Esophagus squamous epithelium (tissue), 5 donors: ENCODE measurements around the gene CARD11. TPM values are rescaled to one million over a fixed set of nuclear protein-coding genes. Genes with fewer than 3 reads are reported as not detected.

Source experiments
- DNase-seq: peaks from one replicate; lab custom pipeline; 2025; lab: John Stamatoyannopoulos, UW
- H3K27ac ChIP-seq, 4 donors: fragments of 200-600 bp; sonication (generic); one replicate each; pipeline ENCODE4 v1.5.1; 2016 to 2019; ENCODE audit warnings: mild to moderate bottlenecking in 1 of 4
- H3K27me3 ChIP-seq, 4 donors: fragments of 200-600 bp; sonication (generic); 1 replicate in 3 of 4; 2 replicates in 1 of 4; pipeline versions ENCODE4 v1.5.1 to v1.6.0; 2017 to 2021; ENCODE audit warnings: antibody characterized with exemption in 1 of 4
- H3K36me3 ChIP-seq, 3 donors: fragments of 200-600 bp; sonication (generic); one replicate each; pipeline ENCODE4 v1.5.1; 2016 to 2019
- H3K4me1 ChIP-seq, 3 donors: fragments of 200-600 bp; sonication (generic); one replicate each; pipeline ENCODE4 v1.5.1; 2017 to 2019
- H3K4me3 ChIP-seq, 4 donors: fragments of 200-600 bp; sonication (generic); 1 replicate in 3 of 4; 2 replicates in 1 of 4; pipeline ENCODE4 v1.5.1; 2016 to 2019; ENCODE audit warnings: mild to moderate bottlenecking in 2 of 4, moderate library complexity in 1 of 4
- H3K9me3 ChIP-seq, 3 donors: fragments of 200-600 bp; sonication (generic); one replicate each; pipeline ENCODE4 v1.5.1; 2016 to 2019
- POLR2A ChIP-seq, 4 donors: fragments of 450-650 bp; IDR thresholded peaks; one replicate each; pipeline ENCODE4 v1.6.1; 2017; ENCODE audit warnings: antibody characterized with exemption in 4 of 4, mild to moderate bottlenecking in 4 of 4, moderate library complexity in 3 of 4
- WGBS, 2 donors: methylation state at CpG; one replicate each; pipeline ENCODE4 v1.1.5; 2018; 5-methylcytosine and 5-hydroxymethylcytosine counted together
- intact Hi-C: fragments of 100-400 bp; cut with DNase I; formaldehyde crosslinking; loops from one replicate; pipeline ENCODE4 v1.15.0; 2022
- total RNA-seq, 4 donors: library from RNA; depleted of rRNA; stranded (reverse); fragments of >200 nt; gene quantifications; one replicate each; pipeline ENCODE4 v1.1.0, GENCODE V29; 2016
- TF ChIP-seq, protein P1 (sequence below), 6 experiments: fragments of 450-650 bp in 4 of 6; fragments of 200-600 bp in 2 of 6; sonication (generic) in 2 of 6; IDR thresholded peaks; one replicate each; pipeline ENCODE4 v1.5.1; 2016 to 2019; ENCODE audit warnings: antibody characterized with exemption in 6 of 6, mild to moderate bottlenecking in 4 of 6, moderate library complexity in 4 of 6
- donor health status: DM: yes; HTN: yes; CAD: no.

CARD11 gene
- total RNA-seq, 4 donors from 2014 or later: 0.92 to 2.6 (median 1.6) TPM

DNA sequence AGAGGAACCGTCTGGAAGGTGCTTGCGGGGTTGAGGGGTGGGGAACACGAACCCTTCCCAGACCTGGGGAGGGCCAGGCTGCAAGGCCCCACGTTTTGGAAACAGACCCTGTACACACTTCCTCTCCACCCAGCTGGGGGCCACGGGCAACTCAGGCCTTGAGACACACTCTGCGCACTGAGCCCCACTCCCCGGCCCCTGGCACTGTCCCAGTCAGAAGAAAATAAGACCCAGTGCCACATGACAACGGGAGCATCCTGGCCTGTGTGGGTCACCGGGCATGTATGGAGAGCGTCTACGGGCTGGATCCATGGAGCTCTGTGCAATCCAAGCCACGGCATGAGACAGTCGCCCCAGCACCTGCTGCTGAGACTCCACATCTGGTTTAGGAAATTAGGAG lies 63.7 kb downstream of the CARD11 start:
- Histone ChIP-seq H3K9me3 (no peaks in the 10 kb centered on the region), H3K27me3 (peaks cover 0 to 53% (median 0%) of the 10 kb centered on the region in 4 donors), H3K4me1 (peaks cover 0 to 17% (median 3%) of the 10 kb centered on the region in 3 donors), H3K36me3 (no peaks in the 10 kb centered on the region), H3K27ac (no peak overlapping the region), H3K4me3 (no peak overlapping the region)
- DNase-seq: no peak
- no peak for TF ChIP-seq POLR2A (IDR thresholded peaks at IDR 0.05)
- TF ChIP-seq, protein P1, sequence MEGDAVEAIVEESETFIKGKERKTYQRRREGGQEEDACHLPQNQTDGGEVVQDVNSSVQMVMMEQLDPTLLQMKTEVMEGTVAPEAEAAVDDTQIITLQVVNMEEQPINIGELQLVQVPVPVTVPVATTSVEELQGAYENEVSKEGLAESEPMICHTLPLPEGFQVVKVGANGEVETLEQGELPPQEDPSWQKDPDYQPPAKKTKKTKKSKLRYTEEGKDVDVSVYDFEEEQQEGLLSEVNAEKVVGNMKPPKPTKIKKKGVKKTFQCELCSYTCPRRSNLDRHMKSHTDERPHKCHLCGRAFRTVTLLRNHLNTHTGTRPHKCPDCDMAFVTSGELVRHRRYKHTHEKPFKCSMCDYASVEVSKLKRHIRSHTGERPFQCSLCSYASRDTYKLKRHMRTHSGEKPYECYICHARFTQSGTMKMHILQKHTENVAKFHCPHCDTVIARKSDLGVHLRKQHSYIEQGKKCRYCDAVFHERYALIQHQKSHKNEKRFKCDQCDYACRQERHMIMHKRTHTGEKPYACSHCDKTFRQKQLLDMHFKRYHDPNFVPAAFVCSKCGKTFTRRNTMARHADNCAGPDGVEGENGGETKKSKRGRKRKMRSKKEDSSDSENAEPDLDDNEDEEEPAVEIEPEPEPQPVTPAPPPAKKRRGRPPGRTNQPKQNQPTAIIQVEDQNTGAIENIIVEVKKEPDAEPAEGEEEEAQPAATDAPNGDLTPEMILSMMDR (IDR thresholded peaks at IDR 0.05): no peak
- intact Hi-C loops: no loop called here
- 65 to 90% methylated on average over 2 to 8 of the region's 13 CpGs for WGBS, 2 donors

DNA sequence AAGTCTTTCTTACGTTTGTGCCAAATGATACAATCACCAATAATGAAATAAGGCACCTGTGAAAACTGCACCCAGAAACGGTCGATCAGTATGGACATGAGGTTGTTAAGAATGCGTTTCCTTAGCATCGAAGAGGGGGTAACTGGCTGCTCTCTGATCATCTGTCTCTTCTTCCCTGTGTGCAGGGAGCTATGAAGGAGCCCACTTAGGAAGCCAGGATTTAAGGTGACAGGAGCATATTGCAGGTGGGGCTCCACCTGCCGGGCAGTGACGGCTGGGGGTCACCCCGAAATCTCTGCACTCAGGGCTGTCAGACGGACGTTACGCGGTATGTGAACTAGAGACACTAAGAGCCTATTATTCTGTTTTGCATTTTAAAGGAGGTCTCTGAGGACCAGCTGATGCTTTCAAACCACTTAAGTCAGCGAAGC lies 64.5 kb downstream of the CARD11 start:
- H3K27ac ChIP-seq: no peak overlapping the region
- H3K4me3 ChIP-seq: peak overlapping the region in 3 of 4 donors; percentile 10 to 41 (median 16)
- peaks cover 0 to 56% (median 0%) of the 10 kb centered on the region in 4 donors for H3K27me3 ChIP-seq
- TF ChIP-seq POLR2A (IDR thresholded peaks at IDR 0.05): no peak
- TF ChIP-seq, protein P1 (IDR thresholded peaks at IDR 0.05): no peak
- WGBS, 2 donors: 56 to 66% methylated on average over 12 to 13 of the region's 13 CpGs
- H3K36me3 ChIP-seq: no peaks in the 10 kb centered on the region
- no peaks in the 10 kb centered on the region for H3K9me3 ChIP-seq
- intact Hi-C loops: no loop called here
- H3K4me1 ChIP-seq: peaks cover 0 to 17% (median 3%) of the 10 kb centered on the region in 3 donors
- DNase-seq: no peak

DNA sequence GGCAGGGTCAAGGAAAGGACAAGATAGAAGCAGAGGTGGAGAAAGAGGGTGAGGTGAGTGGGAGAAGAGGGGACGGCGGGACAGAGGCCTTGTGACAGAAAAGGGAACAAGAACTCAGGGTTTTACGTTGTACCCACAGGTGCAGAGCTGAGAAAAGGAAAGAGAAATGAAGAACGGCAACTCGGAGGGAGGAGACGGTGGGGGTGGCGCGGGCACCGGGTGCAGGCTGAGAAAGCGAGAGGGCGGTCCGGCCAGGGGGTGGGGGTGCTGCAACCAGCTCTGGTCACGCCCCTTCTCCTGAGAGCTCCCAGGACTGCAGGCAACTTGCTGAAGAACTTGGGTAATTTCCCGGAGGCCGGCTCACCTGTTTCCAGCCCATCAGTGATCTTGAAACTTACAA lies 65.3 kb downstream of the CARD11 start:
- Histone ChIP-seq H3K4me1 (peaks cover 0 to 17% (median 3%) of the 10 kb centered on the region in 3 donors), H3K4me3 (peak overlapping the region in 3 of 4 donors; percentile 10 to 41 (median 16)), H3K27me3 (peaks cover 0 to 58% (median 0%) of the 10 kb centered on the region in 4 donors), H3K36me3 (no peaks in the 10 kb centered on the region), H3K27ac (no peak overlapping the region), H3K9me3 (no peaks in the 10 kb centered on the region)
- TF ChIP-seq, protein P1 (IDR thresholded peaks at IDR 0.05): no peak
- TF ChIP-seq POLR2A (IDR thresholded peaks at IDR 0.05): no peak
- DNase-seq: no peak
- intact Hi-C loops: no loop called here
- WGBS, 2 donors: 9 to 12% methylated on average over 15 of the region's 15 CpGs

DNA sequence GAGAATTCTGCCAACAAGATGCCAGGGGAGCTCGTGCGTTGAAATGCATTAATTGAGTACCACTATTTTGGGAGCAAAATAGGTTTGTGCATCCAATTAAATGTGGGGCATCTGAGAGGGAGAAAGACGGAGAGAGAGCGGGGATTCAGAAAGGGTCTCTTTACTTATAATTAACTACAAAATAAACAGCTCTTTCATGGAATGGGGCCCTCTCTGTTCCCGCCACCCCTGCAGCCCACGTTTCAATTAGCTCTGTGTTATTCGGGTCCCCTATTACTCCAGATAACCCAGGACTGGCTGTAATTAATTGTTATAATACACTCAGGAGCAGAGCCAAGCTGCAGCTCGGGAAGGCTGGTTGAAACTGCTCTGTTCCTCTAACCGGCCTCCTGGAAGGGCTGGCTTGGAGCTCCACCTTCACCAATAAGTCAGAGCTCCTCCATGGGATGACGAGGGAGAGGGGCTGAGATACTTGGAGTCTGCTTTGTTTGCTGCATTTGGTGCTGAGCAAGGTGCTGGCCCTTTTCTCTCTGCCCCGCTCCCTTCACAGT lies 67.8 kb downstream of the CARD11 start:
- no peak overlapping the region for H3K4me3 ChIP-seq
- intact Hi-C loops: no loop called here
- H3K36me3 ChIP-seq: no peaks in the 10 kb centered on the region
- WGBS, 2 donors: 67 to 73% methylated on average over 8 to 10 of the region's 11 CpGs
- peaks cover 0 to 17% (median 3%) of the 10 kb centered on the region in 3 donors for H3K4me1 ChIP-seq
- no peak for DNase-seq
- H3K9me3 ChIP-seq: no peaks in the 10 kb centered on the region
- peaks cover 0 to 46% (median 0%) of the 10 kb centered on the region in 4 donors for H3K27me3 ChIP-seq
- TF ChIP-seq POLR2A (IDR thresholded peaks at IDR 0.05): no peak
- TF ChIP-seq, protein P1 (IDR thresholded peaks at IDR 0.05): no peak
- no peak overlapping the region for H3K27ac ChIP-seq

DNA sequence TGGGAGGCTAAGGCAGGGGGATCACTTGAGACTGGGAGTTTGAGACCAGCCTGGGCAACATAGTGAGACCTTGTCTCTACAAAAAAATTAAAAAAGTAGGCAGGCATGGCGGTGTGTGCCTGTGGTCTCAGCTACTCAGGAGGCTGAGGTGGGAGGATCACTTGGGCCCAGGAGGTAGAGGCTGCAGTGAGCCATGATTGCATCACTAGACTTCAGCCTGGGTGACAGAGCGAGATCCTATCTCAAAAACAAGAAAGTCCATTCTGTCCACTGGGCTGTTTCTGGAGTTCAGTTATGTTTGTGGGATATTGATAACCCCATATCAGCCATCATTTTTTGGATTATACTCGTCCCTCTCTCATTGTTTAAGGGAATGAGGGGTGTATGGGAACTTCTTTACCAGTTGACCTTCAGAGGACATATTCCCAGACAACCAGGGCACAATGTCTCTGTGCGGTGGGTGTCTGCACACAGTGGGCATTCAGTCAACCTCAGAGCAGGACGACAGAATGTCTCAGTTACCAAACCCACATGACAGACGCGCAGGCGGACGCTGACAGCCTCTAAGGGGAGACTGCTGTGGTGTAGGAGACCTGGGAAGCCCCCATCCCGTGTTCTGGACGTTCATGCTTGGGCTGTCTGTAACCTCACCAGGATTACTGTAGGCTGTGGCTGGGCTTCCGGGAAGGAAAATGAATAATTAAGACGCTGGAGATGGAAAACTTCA lies 69.4 kb downstream of the CARD11 start:
- peaks cover 0 to 29% (median 0%) of the 10 kb centered on the region in 4 donors for H3K27me3 ChIP-seq
- intact Hi-C loops: no loop called here
- H3K36me3 ChIP-seq: no peaks in the 10 kb centered on the region
- TF ChIP-seq, protein P1 (IDR thresholded peaks at IDR 0.05): no peak
- no peak for TF ChIP-seq POLR2A (IDR thresholded peaks at IDR 0.05)
- WGBS, 2 donors: 84 to 90% methylated on average over 12 to 13 of the region's 13 CpGs
- peaks cover 0 to 11% (median 2%) of the 10 kb centered on the region in 3 donors for H3K4me1 ChIP-seq
- H3K9me3 ChIP-seq: no peaks in the 10 kb centered on the region
- H3K27ac ChIP-seq: no peak overlapping the region
- no peak for DNase-seq
- no peak overlapping the region for H3K4me3 ChIP-seq
